Erythroblast (primary cell): Measurements from ENCODE around the gene RHBDD3.

Experiments used
- GATA1 ChIP-seq: IDR thresholded peaks from 2 replicates; pipeline ENCODE4 v1.6.1; 2011; ENCODE audit warnings: low read depth, mild to moderate bottlenecking, control low read depth, low read length, moderate library complexity
- POLR2A ChIP-seq: IDR thresholded peaks from 2 replicates; pipeline ENCODE4 v1.6.1; 2011; ENCODE audit warnings: mild to moderate bottlenecking, low read length

DNA sequence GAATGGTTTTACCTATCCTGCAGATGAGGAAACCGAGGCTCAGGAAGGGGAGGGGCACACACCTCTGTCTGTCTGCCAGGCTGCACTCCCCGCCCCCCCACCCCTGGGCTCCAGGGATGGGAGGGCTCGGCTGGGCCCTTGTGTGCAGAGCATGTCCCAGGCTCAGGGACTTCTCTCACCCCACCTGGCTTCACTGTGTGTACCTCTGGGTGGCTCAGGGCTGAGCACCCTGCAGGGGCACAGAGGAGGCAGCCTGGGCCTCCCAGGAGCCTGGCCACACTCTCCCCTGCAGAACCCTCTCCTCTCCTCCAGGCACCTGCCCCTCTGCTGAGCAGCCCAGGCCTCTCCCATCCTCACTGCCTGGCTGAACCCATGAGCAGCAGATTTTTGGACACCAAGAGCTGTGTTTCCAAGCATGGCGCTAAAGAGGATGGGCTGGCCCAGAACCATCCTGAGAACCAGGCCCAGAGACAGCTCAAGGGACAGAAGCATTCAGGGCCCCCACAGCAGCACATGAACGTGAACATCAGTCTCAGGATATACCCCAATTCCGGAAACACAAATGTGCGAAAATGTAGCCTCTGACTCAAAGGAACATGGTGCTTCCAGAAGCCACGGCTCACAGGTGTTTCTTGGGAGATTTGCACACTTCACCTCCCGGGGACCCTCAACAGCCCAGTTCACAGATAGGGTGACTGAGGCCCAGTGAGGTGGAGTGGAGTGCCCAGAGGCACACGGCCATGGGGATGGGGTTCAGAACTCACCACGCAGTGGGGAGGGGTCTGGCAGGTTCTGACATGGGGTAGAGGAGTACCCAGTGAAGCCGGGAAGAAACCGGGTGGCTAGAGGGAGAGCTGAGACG, 51.5 kb downstream of the RHBDD3 start:
- TF ChIP-seq POLR2A (no peak), GATA1 (no peak)
